Uterus (tissue), 4 donors: ENCODE measurements around the gene NDUFA12. TPM values are rescaled to one million over a fixed set of nuclear protein-coding genes. Genes with fewer than 3 reads are reported as not detected.

Experiments
- DNase-seq, 2 donors: peaks; one replicate each; pipeline ENCODE4 v3.0.0-alpha.2; 2019 to 2020
- H3K27ac ChIP-seq, 2 donors: fragments of 200-600 bp; sonication (generic); 1 replicate in 1 of 2; 2 replicates in 1 of 2; pipeline ENCODE4 v1.5.1; 2016 to 2018
- H3K27me3 ChIP-seq, 2 donors: fragments of 200-600 bp; sonication (generic); one replicate each; pipeline ENCODE4 v1.5.1; 2018 to 2019; ENCODE audit warnings: control low read depth in 1 of 2
- H3K36me3 ChIP-seq, 2 donors: fragments of 200-600 bp; sonication (generic); one replicate each; pipeline ENCODE4 v1.5.1; 2019; ENCODE audit warnings: control low read depth in 1 of 2
- H3K4me1 ChIP-seq, 2 donors: fragments of 200-600 bp; sonication (generic); one replicate each; pipeline ENCODE4 v1.5.1; 2018 to 2019; ENCODE audit warnings: control low read depth in 1 of 2
- H3K4me3 ChIP-seq, 2 donors: fragments of 200-600 bp; sonication (generic); 1 replicate in 1 of 2; 2 replicates in 1 of 2; pipeline ENCODE4 v1.5.1; 2018 to 2019; ENCODE audit warnings: mild to moderate bottlenecking in 1 of 2
- H3K9me3 ChIP-seq, 2 donors: fragments of 200-600 bp; sonication (generic); one replicate each; pipeline ENCODE4 v1.5.1; 2019; ENCODE audit warnings: control low read depth in 1 of 2
- POLR2A ChIP-seq, 2 donors: fragments of 450-650 bp; IDR thresholded peaks; one replicate each; pipeline ENCODE4 v1.6.1; 2016; ENCODE audit warnings: antibody characterized with exemption in 2 of 2, mild to moderate bottlenecking in 1 of 2, moderate library complexity in 1 of 2
- intact Hi-C: fragments of 100-400 bp; cut with DNase I; formaldehyde crosslinking; loops from one replicate; pipeline ENCODE4 v1.15.1; 2023; ENCODE audit warnings: low total_unique reads
- total RNA-seq, 4 donors: library from RNA; depleted of rRNA in 3 of 4; stranded (reverse); fragments of >200 nt in 3 of 4; gene quantifications; one replicate each; pipeline versions ENCODE4 v1.1.0 to v1.2.4, GENCODE V29; 2014 to 2023
- TF ChIP-seq, protein P1 (sequence below), 4 experiments: fragments of 200-600 bp in 2 of 4; fragments of 450-650 bp in 2 of 4; sonication (generic) in 2 of 4; IDR thresholded peaks; one replicate each; pipeline ENCODE4 v1.5.1; 2016 to 2019; ENCODE audit warnings: antibody characterized with exemption in 4 of 4, mild to moderate bottlenecking in 2 of 4, moderate library complexity in 1 of 4
- donor health status: DM: yes; HTN: yes; CAD: no.

Gene NDUFA12
- total RNA-seq, 4 donors from 2014 or later: 21.5 to 133 (median 66.0) TPM

DNA sequence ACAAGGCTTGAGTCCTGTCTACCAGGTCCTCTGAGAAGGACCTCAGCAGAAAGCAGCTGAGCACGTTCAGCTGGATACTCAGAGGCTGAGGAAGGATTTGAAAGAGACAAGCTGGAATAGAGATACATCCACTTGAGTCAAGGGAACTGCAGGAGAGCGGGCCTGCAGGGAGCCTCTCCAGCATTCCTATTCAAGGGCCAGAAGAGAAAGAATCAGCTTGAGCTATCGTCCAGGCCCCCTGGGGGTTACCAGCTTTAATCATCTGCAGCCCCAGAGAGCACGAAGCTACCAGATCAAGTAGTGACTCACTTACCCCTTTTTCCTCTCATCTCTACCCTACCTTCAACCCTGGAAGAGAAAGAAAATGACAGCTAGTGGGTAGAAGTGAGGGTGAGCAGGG lies 80.9 kb downstream of the NDUFA12 start:
- H3K36me3 ChIP-seq: no peaks in the 10 kb centered on the region
- no peaks in the 10 kb centered on the region for H3K9me3 ChIP-seq
- H3K4me3 ChIP-seq: no peak overlapping the region
- H3K27ac ChIP-seq: no peak overlapping the region
- intact Hi-C loops: no loop called here
- H3K4me1 ChIP-seq: no peaks in the 10 kb centered on the region
- H3K27me3 ChIP-seq: no peaks in the 10 kb centered on the region
- TF ChIP-seq, protein P1, sequence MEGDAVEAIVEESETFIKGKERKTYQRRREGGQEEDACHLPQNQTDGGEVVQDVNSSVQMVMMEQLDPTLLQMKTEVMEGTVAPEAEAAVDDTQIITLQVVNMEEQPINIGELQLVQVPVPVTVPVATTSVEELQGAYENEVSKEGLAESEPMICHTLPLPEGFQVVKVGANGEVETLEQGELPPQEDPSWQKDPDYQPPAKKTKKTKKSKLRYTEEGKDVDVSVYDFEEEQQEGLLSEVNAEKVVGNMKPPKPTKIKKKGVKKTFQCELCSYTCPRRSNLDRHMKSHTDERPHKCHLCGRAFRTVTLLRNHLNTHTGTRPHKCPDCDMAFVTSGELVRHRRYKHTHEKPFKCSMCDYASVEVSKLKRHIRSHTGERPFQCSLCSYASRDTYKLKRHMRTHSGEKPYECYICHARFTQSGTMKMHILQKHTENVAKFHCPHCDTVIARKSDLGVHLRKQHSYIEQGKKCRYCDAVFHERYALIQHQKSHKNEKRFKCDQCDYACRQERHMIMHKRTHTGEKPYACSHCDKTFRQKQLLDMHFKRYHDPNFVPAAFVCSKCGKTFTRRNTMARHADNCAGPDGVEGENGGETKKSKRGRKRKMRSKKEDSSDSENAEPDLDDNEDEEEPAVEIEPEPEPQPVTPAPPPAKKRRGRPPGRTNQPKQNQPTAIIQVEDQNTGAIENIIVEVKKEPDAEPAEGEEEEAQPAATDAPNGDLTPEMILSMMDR (IDR thresholded peaks at IDR 0.05): no peak
- TF ChIP-seq POLR2A (IDR thresholded peaks at IDR 0.05): no peak
- no peak for DNase-seq

Other genes with a start within 250 kb of the NDUFA12 start
- gene NR2C1, start 69.9 kb upstream of the NDUFA12 start, total RNA-seq: 100 to 1,000 TPM in 1 of 4 donors, 10 to 100 TPM in 3; 56.7 to 114 (median 80.1) TPM
- gene FGD6, start 213.8 kb upstream of the NDUFA12 start, total RNA-seq: 10 to 100 TPM in 3 of 4 donors, 1 to 10 TPM in 1; 7.6 to 25.3 (median 15.1) TPM
- gene VEZT, start 214.1 kb upstream of the NDUFA12 start, total RNA-seq: 100 to 1,000 TPM in 1 of 4 donors, 10 to 100 TPM in 3; 38.9 to 172 (median 70.7) TPM